ENCODE measurements around the gene TMEM266. TPM values are rescaled to one million over a fixed set of nuclear protein-coding genes. Genes with fewer than 3 reads are reported as not detected.

Gene TMEM266
- total RNA-seq, 4 donors from 2014 or later, result 0.17 to 0.40 TPM; not detected in 2

DNA sequence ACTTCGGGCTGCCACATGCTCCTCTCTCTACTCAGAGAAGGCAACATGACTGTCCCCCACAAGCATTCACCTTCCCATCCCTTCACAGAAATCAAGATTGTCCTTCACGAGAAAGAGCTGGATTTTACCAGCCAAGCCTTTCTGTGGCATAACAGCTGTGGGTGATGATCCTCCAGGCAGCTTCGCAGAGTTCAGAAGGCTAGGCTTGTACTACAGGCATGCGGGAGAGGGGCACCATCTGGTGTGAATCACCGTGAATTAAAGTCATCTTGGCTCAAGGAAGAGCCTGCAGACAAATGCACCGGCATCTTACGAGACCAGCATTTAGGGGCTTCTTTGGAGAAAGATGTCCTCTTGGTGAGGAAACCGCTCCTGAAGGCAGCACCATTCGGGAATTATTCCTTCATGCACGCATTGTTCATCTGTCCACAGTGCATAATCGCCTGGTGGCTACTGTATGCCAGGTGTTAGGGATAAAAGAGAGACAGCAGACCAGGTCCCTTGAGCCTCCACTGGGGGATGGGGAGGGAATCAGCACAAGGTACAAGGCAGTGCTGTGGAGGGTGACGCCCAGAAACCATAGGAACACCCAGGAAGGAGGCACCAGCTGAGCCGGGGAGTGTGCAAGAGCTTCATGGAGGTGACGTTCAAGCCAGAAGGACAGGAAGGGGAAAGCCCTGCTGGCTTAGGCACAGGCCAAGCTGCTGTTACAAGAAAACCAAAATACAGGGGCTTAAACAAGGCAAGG is 108.6 kb downstream of the TMEM266 start:
- Histone ChIP-seq H3K27ac (replicated peaks in 1 of 4) (no peak overlapping the region), H3K27me3 (peaks cover 0 to 10% (median 0%) of the 10 kb centered on the region in 4 donors), H3K4me3 (no peak overlapping the region), H3K4me1 (peaks cover 0 to 34% (median 13%) of the 10 kb centered on the region in 4 donors), H3K9me3 (no peaks in the 10 kb centered on the region), H3K36me3 (no peaks in the 10 kb centered on the region)
- intact Hi-C loops (cut with DNase I), result no loop called here
- TF ChIP-seq POLR2A (IDR thresholded peaks at IDR 0.05; ENCODE audit: low read depth) (no peak), EP300 (IDR thresholded peaks at IDR 0.05) (no peak), POLR2AphosphoS5 (IDR thresholded peaks at IDR 0.05) (no peak)
- TF ChIP-seq, protein P1, sequence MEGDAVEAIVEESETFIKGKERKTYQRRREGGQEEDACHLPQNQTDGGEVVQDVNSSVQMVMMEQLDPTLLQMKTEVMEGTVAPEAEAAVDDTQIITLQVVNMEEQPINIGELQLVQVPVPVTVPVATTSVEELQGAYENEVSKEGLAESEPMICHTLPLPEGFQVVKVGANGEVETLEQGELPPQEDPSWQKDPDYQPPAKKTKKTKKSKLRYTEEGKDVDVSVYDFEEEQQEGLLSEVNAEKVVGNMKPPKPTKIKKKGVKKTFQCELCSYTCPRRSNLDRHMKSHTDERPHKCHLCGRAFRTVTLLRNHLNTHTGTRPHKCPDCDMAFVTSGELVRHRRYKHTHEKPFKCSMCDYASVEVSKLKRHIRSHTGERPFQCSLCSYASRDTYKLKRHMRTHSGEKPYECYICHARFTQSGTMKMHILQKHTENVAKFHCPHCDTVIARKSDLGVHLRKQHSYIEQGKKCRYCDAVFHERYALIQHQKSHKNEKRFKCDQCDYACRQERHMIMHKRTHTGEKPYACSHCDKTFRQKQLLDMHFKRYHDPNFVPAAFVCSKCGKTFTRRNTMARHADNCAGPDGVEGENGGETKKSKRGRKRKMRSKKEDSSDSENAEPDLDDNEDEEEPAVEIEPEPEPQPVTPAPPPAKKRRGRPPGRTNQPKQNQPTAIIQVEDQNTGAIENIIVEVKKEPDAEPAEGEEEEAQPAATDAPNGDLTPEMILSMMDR (IDR thresholded peaks at IDR 0.05), result no peak
- WGBS, result 85% methylated on average over 13 of the region's 14 CpGs
- DNase-seq (ENCODE audit: extremely low spot score), result no peak

DNA sequence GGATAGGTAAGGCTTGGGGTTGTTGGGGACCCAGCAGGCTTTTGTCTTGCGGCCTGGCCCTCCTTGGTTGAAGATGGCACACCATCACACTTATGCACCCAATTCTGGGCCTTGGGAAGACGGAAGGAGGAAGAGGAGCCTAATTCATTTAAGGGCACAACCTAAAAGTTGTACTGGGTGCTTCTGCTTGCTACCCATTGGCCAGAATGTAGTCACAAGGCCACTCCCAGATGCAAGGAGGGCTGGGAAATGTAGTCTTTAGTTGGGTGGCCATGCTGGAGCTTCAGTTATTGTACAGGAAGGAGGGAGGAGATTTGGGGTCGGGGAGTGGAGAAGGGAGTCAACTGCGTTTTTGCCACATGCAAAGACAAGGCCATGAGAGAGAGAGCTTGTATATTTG is 109.2 kb downstream of the TMEM266 start:
- Histone ChIP-seq H3K27me3 (peaks cover 0 to 10% (median 0%) of the 10 kb centered on the region in 4 donors), H3K4me3 (no peak overlapping the region), H3K4me1 (peaks cover 0 to 28% (median 9%) of the 10 kb centered on the region in 4 donors), H3K27ac (replicated peaks in 1 of 4) (peak overlapping the region in 2 of 4 donors; percentile 49 to 68), H3K36me3 (no peaks in the 10 kb centered on the region), H3K9me3 (no peaks in the 10 kb centered on the region)
- DNase-seq (ENCODE audit: extremely low spot score), result no peak
- 85% methylated on average over 4 of the region's 4 CpGs for WGBS
- intact Hi-C loops (cut with DNase I), result no loop called here
- TF ChIP-seq, protein P1 (IDR thresholded peaks at IDR 0.05), result no peak
- no peak for TF ChIP-seq EP300 (IDR thresholded peaks at IDR 0.05)
- TF ChIP-seq POLR2A (IDR thresholded peaks at IDR 0.05; ENCODE audit: low read depth), result no peak
- no peak for TF ChIP-seq POLR2AphosphoS5 (IDR thresholded peaks at IDR 0.05)

DNA sequence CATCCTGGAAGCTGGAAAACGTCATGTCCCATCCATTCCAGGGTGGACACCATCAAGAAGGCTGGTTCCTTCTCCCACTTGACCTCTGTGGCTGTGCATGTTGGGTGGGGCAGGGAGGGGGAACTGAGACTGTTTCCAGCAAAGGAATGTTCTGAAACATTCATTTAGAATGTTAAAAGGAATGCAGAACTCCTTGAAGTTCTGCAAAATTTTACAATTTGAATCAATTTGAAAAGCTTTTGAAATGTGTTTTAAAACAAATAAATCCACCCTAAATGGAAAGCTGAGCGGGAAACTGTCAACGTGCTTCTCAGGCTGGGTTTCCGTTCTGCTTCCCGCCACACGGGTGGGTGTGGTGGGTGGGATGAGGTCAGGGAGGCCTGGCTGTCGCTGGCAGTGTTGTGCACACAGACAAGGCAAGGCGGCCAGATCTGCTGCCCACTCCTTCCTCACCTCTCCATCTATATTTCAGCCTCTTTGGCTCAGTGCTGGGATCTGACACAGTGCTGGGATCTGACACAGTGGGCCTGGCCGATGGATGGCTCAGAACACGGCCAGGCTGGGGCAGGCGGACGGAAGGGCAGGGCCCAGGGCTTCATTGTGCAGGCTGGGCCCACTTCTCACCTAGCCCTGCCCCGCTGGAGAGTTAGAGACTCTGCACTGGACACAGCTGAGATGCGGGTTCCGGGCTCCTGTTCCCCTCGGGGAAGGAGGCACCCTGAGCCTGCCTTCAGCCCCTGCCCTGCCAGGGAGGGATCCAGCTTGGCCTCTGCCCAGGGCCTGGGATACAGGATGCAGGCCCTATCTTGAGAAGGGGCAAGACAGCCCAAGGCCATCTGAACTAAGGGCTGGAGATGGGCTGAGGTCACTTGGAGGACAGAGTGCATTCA is 110.4 kb downstream of the TMEM266 start:
- WGBS, result 59% methylated on average over 12 of the region's 16 CpGs
- H3K27me3 ChIP-seq, result peaks cover 0 to 10% (median 0%) of the 10 kb centered on the region in 4 donors
- no peak overlapping the region for H3K4me3 ChIP-seq
- no peaks in the 10 kb centered on the region for H3K9me3 ChIP-seq
- H3K4me1 ChIP-seq, result peaks cover 0 to 26% (median 8%) of the 10 kb centered on the region in 4 donors
- H3K27ac ChIP-seq (replicated peaks in 1 of 4), result peak overlapping the region; percentile 49 to 68 (median 61)
- intact Hi-C loops (cut with DNase I), result no loop called here
- no peaks in the 10 kb centered on the region for H3K36me3 ChIP-seq
- TF ChIP-seq POLR2AphosphoS5 (IDR thresholded peaks at IDR 0.05), result no peak
- no peak for TF ChIP-seq POLR2A (IDR thresholded peaks at IDR 0.05; ENCODE audit: low read depth)
- TF ChIP-seq, protein P1 (IDR thresholded peaks at IDR 0.05), result no peak
- no peak for TF ChIP-seq EP300 (IDR thresholded peaks at IDR 0.05)
- no peak for DNase-seq (ENCODE audit: extremely low spot score)

DNA sequence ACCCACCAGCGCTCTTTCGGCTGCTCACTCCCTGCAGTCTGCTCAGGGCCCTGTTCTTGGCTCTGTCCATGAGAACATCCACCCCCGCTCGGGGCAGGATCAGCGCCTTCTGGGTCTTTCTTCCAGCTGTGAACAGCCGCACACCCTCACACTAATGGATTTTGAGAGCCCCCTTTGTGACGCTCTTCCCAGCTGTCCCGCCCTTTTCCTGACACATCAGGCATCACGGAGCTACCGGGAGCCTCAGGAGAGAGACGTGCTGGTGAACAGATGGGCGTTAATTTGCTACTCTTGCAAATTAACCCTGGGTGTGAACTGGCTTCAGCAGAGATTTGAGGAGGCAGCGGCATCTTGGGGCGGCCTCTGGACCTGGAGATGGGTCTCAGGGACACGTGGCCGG is 113.0 kb downstream of the TMEM266 start:
- no peaks in the 10 kb centered on the region for H3K9me3 ChIP-seq
- H3K36me3 ChIP-seq, result no peaks in the 10 kb centered on the region
- intact Hi-C loops (cut with DNase I), result no loop called here
- H3K4me1 ChIP-seq, result peaks cover 4 to 31% (median 11%) of the 10 kb centered on the region in 4 donors
- 67% methylated on average over 12 of the region's 16 CpGs for WGBS
- TF ChIP-seq, protein P1 (IDR thresholded peaks at IDR 0.05), result no peak
- TF ChIP-seq POLR2A (IDR thresholded peaks at IDR 0.05; ENCODE audit: low read depth) (no peak), EP300 (IDR thresholded peaks at IDR 0.05) (no peak)
- peak overlapping the region in 1 of 4 donors; percentile 15 for H3K27ac ChIP-seq (replicated peaks in 1 of 4)
- DNase-seq (ENCODE audit: extremely low spot score), result no peak
- no peak overlapping the region for H3K4me3 ChIP-seq
- peaks cover 0 to 30% (median 0%) of the 10 kb centered on the region in 4 donors for H3K27me3 ChIP-seq
